Adipose tissue (tissue), 3 donors: ENCODE results near the gene PLA2G15. TPM values are rescaled to one million over a fixed set of nuclear protein-coding genes. Genes with fewer than 3 reads are reported as not detected.

Source experiments
- H3K27ac ChIP-seq: one replicate; pipeline ENCODE4 v1.5.1; 2013; ENCODE audit warnings: low read depth, low read length
- WGBS, 3 donors: extraction: QIAGEN DNeasy Blood & Tissue Kit; methylation state at CpG; one replicate each; pipeline ENCODE4 v1.1.7; 2013; 5-methylcytosine and 5-hydroxymethylcytosine counted together
- polyA plus RNA-seq, 3 donors: library from polyadenylated mRNA; stranded (reverse); fragments of 200-250 nt; gene quantifications; one replicate each; pipeline ENCODE4 v1.2.3, GENCODE V29; 2013
- donor health status: healthy with polysubstance abuse.
- donor health status: Bipolar disorder and iron deficiency.
- donor health status: healthy.

PLA2G15 gene
- 10 to 100 TPM in 1 of 3 donors, 1 to 10 TPM in 2; 7.1 to 16.2 (median 8.4) TPM for polyA plus RNA-seq

- 1% methylated on average over 70 to 75 of the region's 75 CpGs for WGBS, 3 donors
Observed at GRCh38 chr16:68244903-68245853, at the start of gene PLA2G15. Gene PLA2G15, plus strand, starts transcription at chr16:68245373. Its CDS starts 54 bp downstream, at chr16:68245427.

GRCh38 chr16:68197250-68197649, 47.9 kb upstream of the PLA2G15 start:
- H3K27ac ChIP-seq: no peak overlapping the region
- WGBS, 3 donors: 89 to 97% (median 91%) methylated on average over 2 of the region's 2 CpGs

More at GRCh38 chr16:68244903-68245853, at the start of gene PLA2G15:
- no peak within 1 kb of the TSS for H3K27ac ChIP-seq

- H3K27ac ChIP-seq: no peak overlapping the region
Observed at GRCh38 chr16:68200088-68200783, 44.9 kb upstream of the PLA2G15 start.

GRCh38 chr16:68202091-68202519, 43.1 kb upstream of the PLA2G15 start:
- no peak overlapping the region for H3K27ac ChIP-seq

More at GRCh38 chr16:68200088-68200783, 44.9 kb upstream of the PLA2G15 start:
- WGBS, 3 donors: 58 to 65% (median 58%) methylated on average over 3 of the region's 3 CpGs

- no peak overlapping the region for H3K27ac ChIP-seq
- WGBS, 3 donors: 82 to 92% (median 83%) methylated on average over 2 of the region's 2 CpGs
Observed at GRCh38 chr16:68206245-68206644, 38.9 kb upstream of the PLA2G15 start.

GRCh38 chr16:68214726-68215125, 30.4 kb upstream of the PLA2G15 start:
- 61 to 84% (median 71%) methylated on average over 3 of the region's 3 CpGs for WGBS, 3 donors
- no peak overlapping the region for H3K27ac ChIP-seq

- WGBS, 3 donors: 71 to 93% (median 89%) methylated on average over 1 of the region's 1 CpG
- H3K27ac ChIP-seq: no peak overlapping the region
Observed at GRCh38 chr16:68215302-68215701, 29.9 kb upstream of the PLA2G15 start.

- H3K27ac ChIP-seq: no peak overlapping the region
- WGBS, 3 donors: 81 to 90% (median 88%) methylated on average over 3 of the region's 3 CpGs
Observed at GRCh38 chr16:68216240-68216639, 28.9 kb upstream of the PLA2G15 start.

- no peak overlapping the region for H3K27ac ChIP-seq
- 72 to 93% (median 73%) methylated on average over 4 of the region's 4 CpGs for WGBS, 3 donors
Observed at GRCh38 chr16:68217506-68217905, 27.7 kb upstream of the PLA2G15 start.

- no peak overlapping the region for H3K27ac ChIP-seq
- 92 to 95% (median 92%) methylated on average over 6 of the region's 6 CpGs for WGBS, 3 donors
Observed at GRCh38 chr16:68219725-68220351, 25.3 kb upstream of the PLA2G15 start.

GRCh38 chr16:68223072-68223471, 22.1 kb upstream of the PLA2G15 start:
- H3K27ac ChIP-seq: no peak overlapping the region
- WGBS, 3 donors: 55 to 91% (median 78%) methylated on average over 1 of the region's 1 CpG

GRCh38 chr16:68226116-68226515, 19.1 kb upstream of the PLA2G15 start:
- 79 to 82% (median 81%) methylated on average over 4 of the region's 4 CpGs for WGBS, 3 donors
- H3K27ac ChIP-seq: no peak overlapping the region

GRCh38 chr16:68227183-68227793, 17.9 kb upstream of the PLA2G15 start:
- 51 to 55% (median 54%) methylated on average over 3 of the region's 3 CpGs for WGBS, 3 donors
- no peak overlapping the region for H3K27ac ChIP-seq

GRCh38 chr16:68227850-68228553, 17.2 kb upstream of the PLA2G15 start:
- H3K27ac ChIP-seq: no peak overlapping the region
- WGBS, 3 donors: 37 to 54% (median 53%) methylated on average over 2 of the region's 2 CpGs

- 64 to 89% (median 89%) methylated on average over 3 of the region's 3 CpGs for WGBS, 3 donors
- H3K27ac ChIP-seq: no peak overlapping the region
Observed at GRCh38 chr16:68228652-68229051, 16.5 kb upstream of the PLA2G15 start.

- H3K27ac ChIP-seq: no peak overlapping the region
- WGBS, 3 donors: 62 to 79% (median 67%) methylated on average over 4 of the region's 4 CpGs
Observed at GRCh38 chr16:68229431-68230175, 15.6 kb upstream of the PLA2G15 start.

GRCh38 chr16:68230176-68230571, 15.0 kb upstream of the PLA2G15 start:
- no peak overlapping the region for H3K27ac ChIP-seq
- 85 to 95% (median 91%) methylated on average over 9 of the region's 9 CpGs for WGBS, 3 donors
